HFFc6 (cell line): ENCODE results near the gene PRCD. TPM values are rescaled to one million over a fixed set of nuclear protein-coding genes. Genes with fewer than 3 reads are reported as not detected.
"Not testable (repeated sequence)": the region's sequence is repeated elsewhere in the genome, so short reads cannot be mapped to it uniquely, and the experiment has no call there.

Experiments used
- DNase-seq: peaks from one replicate; pipeline ENCODE4 v3.0.0-alpha.2; 2018
- H3K27ac Mint-ChIP-seq: 2 replicates; pipeline ENCODE4 v1.8.0; 2020; ENCODE audit warnings: mild to moderate bottlenecking, mixed read lengths
- H3K27me3 Mint-ChIP-seq: 2 replicates; pipeline ENCODE4 v1.8.0; 2021; ENCODE audit warnings: mild to moderate bottlenecking, moderate library complexity, mixed read lengths; ENCODE audit not compliant: insufficient read depth
- H3K36me3 Mint-ChIP-seq: 2 replicates; pipeline ENCODE4 v1.8.0; 2021; ENCODE audit warnings: low read depth, mixed read lengths
- H3K4me1 Mint-ChIP-seq: 2 replicates; pipeline ENCODE4 v1.8.0; 2020; ENCODE audit warnings: low read depth, mixed read lengths
- H3K4me3 Mint-ChIP-seq: 2 replicates; pipeline ENCODE4 v1.8.0; 2020; ENCODE audit warnings: mild to moderate bottlenecking, moderate library complexity, mixed read lengths
- H3K9me3 Mint-ChIP-seq: 2 replicates; pipeline ENCODE4 v1.8.0; 2020; ENCODE audit warnings: mild to moderate bottlenecking, mixed read lengths
- CTCF ChIP-seq: fragments of 200-600 bp; sonication (generic); IDR thresholded peaks from 2 replicates; pipeline ENCODE4 v1.5.0; 2021; ENCODE audit warnings: antibody characterized with exemption, mild to moderate bottlenecking
- total RNA-seq, 6 experiments: library from RNA; stranded (reverse); fragmentation: NEBNext Ultra II Directional; extraction: Animal tissue kit (Norgen Biotek cat#: 25700); gene quantifications; 2 replicates in 1 of 6; 3 replicates in 5 of 6; pipeline ENCODE4 v1.2.3, GENCODE V29; 2021

Gene PRCD
- total RNA-seq, 6 experiments from 2014 or later = not detected

GRCh38 chr17:76560036-76560876, 20.4 kb downstream of the PRCD start:
- no peak for TF ChIP-seq CTCF
- no peaks in the 10 kb centered on the region for H3K9me3 Mint-ChIP-seq
- peak overlapping the region; percentile 79 for H3K27ac Mint-ChIP-seq
- H3K4me1 Mint-ChIP-seq = peaks cover 75% of the 10 kb centered on the region
- H3K27me3 Mint-ChIP-seq = peaks cover 4% of the 10 kb centered on the region
- H3K4me3 Mint-ChIP-seq = peak overlapping the region; percentile 100
- no peak for DNase-seq
- peaks cover 54% of the 10 kb centered on the region for H3K36me3 Mint-ChIP-seq

GRCh38 chr17:76560877-76561221, 21.0 kb downstream of the PRCD start:
- no peak for TF ChIP-seq CTCF
- no peak for DNase-seq
- Mint-ChIP-seq H3K27ac (peak overlapping the region; percentile 79), H3K4me1 (peaks cover 81% of the 10 kb centered on the region), H3K9me3 (no peaks in the 10 kb centered on the region), H3K4me3 (peak overlapping the region; percentile 100), H3K36me3 (peaks cover 60% of the 10 kb centered on the region), H3K27me3 (peaks cover 4% of the 10 kb centered on the region)

GRCh38 chr17:76561332-76561731, 21.5 kb downstream of the PRCD start:
- Mint-ChIP-seq H3K27me3 (peaks cover 4% of the 10 kb centered on the region), H3K36me3 (peaks cover 65% of the 10 kb centered on the region), H3K4me1 (peaks cover 84% of the 10 kb centered on the region), H3K9me3 (no peaks in the 10 kb centered on the region), H3K4me3 (peak overlapping the region; percentile 100), H3K27ac (peak overlapping the region; percentile 79)
- TF ChIP-seq CTCF = no peak
- DNase-seq = no peak

GRCh38 chr17:76561799-76562268, 22.0 kb downstream of the PRCD start:
- H3K27me3 Mint-ChIP-seq = peaks cover 4% of the 10 kb centered on the region
- H3K9me3 Mint-ChIP-seq = no peaks in the 10 kb centered on the region
- TF ChIP-seq CTCF = no peak
- peaks cover 68% of the 10 kb centered on the region for H3K36me3 Mint-ChIP-seq
- H3K4me3 Mint-ChIP-seq = peak overlapping the region; percentile 100
- peak overlapping the region; percentile 79 for H3K27ac Mint-ChIP-seq
- H3K4me1 Mint-ChIP-seq = peaks cover 84% of the 10 kb centered on the region
- peak; percentile 75 for DNase-seq

GRCh38 chr17:76562734-76563148, 22.9 kb downstream of the PRCD start:
- peaks cover 66% of the 10 kb centered on the region for H3K36me3 Mint-ChIP-seq

GRCh38 chr17:76563359-76563758, 23.5 kb downstream of the PRCD start:
- peaks cover 60% of the 10 kb centered on the region for H3K36me3 Mint-ChIP-seq
- H3K4me3 Mint-ChIP-seq, DNase-seq, H3K9me3 Mint-ChIP-seq, H3K27me3 Mint-ChIP-seq: not testable (repeated sequence)
- peak overlapping the region; percentile 60; the same call in 1 of the 2 replicates for H3K27ac Mint-ChIP-seq
- peaks cover 81% of the 10 kb centered on the region for H3K4me1 Mint-ChIP-seq

More at GRCh38 chr17:76562734-76563148, 22.9 kb downstream of the PRCD start:
- H3K4me3 Mint-ChIP-seq = peak overlapping the region; percentile 50
- peaks cover 4% of the 10 kb centered on the region for H3K27me3 Mint-ChIP-seq
- TF ChIP-seq CTCF = no peak
- H3K27ac Mint-ChIP-seq = peak overlapping the region; percentile 79
- peaks cover 82% of the 10 kb centered on the region for H3K4me1 Mint-ChIP-seq
- DNase-seq = peak; percentile 97
- H3K9me3 Mint-ChIP-seq = no peaks in the 10 kb centered on the region

GRCh38 chr17:76564991-76565727, 25.3 kb downstream of the PRCD start:
- peaks cover 63% of the 10 kb centered on the region for H3K4me1 Mint-ChIP-seq
- not testable (repeated sequence) for H3K4me3 Mint-ChIP-seq, H3K27me3 Mint-ChIP-seq, H3K9me3 Mint-ChIP-seq
- H3K27ac Mint-ChIP-seq = peak overlapping the region; percentile 68
- H3K36me3 Mint-ChIP-seq = peaks cover 43% of the 10 kb centered on the region
- DNase-seq = peak; percentile 31
